WTC11 (cell line): Measurements from ENCODE around the gene MIDN.

Experiments
- ETV6 ChIP-seq: sonication (generic); formaldehyde crosslinking; IDR thresholded peaks from 2 replicates; pipeline ENCODE4 v1.8.1; 2022; ENCODE audit warnings: mild to moderate bottlenecking, missing genetic modification reagents
- NFATC4 ChIP-seq: fragments of 250-450 bp; sonication (Bioruptor Pico); IDR thresholded peaks from 2 replicates; pipeline ENCODE4 v1.9.0; 2021; ENCODE audit warnings: mild to moderate bottlenecking
- SMAD3 ChIP-seq: sonication (generic); formaldehyde crosslinking; IDR thresholded peaks from 2 replicates; pipeline ENCODE4 v1.8.0; 2022; ENCODE audit warnings: missing genetic modification reagents, mild to moderate bottlenecking, borderline replicate concordance
- TF ChIP-seq, protein P1 (sequence below): sonication (generic); formaldehyde crosslinking; IDR thresholded peaks from 2 replicates; pipeline ENCODE4 v1.8.0; 2022; ENCODE audit warnings: mild to moderate bottlenecking, missing genetic modification reagents
- TF ChIP-seq, protein P2 (sequence below): sonication (generic); formaldehyde crosslinking; IDR thresholded peaks from 2 replicates; pipeline ENCODE4 v1.8.1; 2023; ENCODE audit warnings: mild to moderate bottlenecking, missing genetic modification reagents

GRCh38 chr19:1225440-1226226, 22.8 kb upstream of the MIDN start:
- TF ChIP-seq, protein P1, sequence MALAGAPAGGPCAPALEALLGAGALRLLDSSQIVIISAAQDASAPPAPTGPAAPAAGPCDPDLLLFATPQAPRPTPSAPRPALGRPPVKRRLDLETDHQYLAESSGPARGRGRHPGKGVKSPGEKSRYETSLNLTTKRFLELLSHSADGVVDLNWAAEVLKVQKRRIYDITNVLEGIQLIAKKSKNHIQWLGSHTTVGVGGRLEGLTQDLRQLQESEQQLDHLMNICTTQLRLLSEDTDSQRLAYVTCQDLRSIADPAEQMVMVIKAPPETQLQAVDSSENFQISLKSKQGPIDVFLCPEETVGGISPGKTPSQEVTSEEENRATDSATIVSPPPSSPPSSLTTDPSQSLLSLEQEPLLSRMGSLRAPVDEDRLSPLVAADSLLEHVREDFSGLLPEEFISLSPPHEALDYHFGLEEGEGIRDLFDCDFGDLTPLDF (CRISPR knock-in tag): no peak
- no peak for TF ChIP-seq ETV6 (CRISPR knock-in tag)
- no peak for TF ChIP-seq NFATC4
- TF ChIP-seq, protein P2, sequence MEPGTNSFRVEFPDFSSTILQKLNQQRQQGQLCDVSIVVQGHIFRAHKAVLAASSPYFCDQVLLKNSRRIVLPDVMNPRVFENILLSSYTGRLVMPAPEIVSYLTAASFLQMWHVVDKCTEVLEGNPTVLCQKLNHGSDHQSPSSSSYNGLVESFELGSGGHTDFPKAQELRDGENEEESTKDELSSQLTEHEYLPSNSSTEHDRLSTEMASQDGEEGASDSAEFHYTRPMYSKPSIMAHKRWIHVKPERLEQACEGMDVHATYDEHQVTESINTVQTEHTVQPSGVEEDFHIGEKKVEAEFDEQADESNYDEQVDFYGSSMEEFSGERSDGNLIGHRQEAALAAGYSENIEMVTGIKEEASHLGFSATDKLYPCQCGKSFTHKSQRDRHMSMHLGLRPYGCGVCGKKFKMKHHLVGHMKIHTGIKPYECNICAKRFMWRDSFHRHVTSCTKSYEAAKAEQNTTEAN (CRISPR knock-in tag): no peak
- no peak for TF ChIP-seq SMAD3 (CRISPR knock-in tag)
